Sigmoid colon (tissue), 7 donors: ENCODE data around the gene IL17D. TPM values are rescaled to one million over a fixed set of nuclear protein-coding genes. Genes with fewer than 3 reads are reported as not detected.

Experiments used
- DNase-seq: peaks from one replicate; pipeline ENCODE4 v3.0.0-alpha.2; 2019
- H3K27ac ChIP-seq, 4 donors: fragments of 200-600 bp; sonication (generic); one replicate each; pipeline ENCODE4 v1.5.1; 2016 to 2019; ENCODE audit warnings: mild to moderate bottlenecking in 1 of 4
- H3K27me3 ChIP-seq, 3 donors: fragments of 200-600 bp; sonication (generic); one replicate each; pipeline ENCODE4 v1.5.1; 2019; ENCODE audit warnings: mild to moderate bottlenecking in 1 of 3
- H3K36me3 ChIP-seq, 4 donors: fragments of 200-600 bp; sonication (generic); one replicate each; pipeline ENCODE4 v1.5.1; 2016 to 2019
- H3K4me1 ChIP-seq, 4 donors: fragments of 200-600 bp; sonication (generic); one replicate each; pipeline ENCODE4 v1.5.1; 2017 to 2019
- H3K4me3 ChIP-seq, 4 donors: fragments of 200-600 bp; sonication (generic); one replicate each; pipeline ENCODE4 v1.5.1; 2017 to 2019; ENCODE audit warnings: mild to moderate bottlenecking in 2 of 4, moderate library complexity in 1 of 4
- H3K9me3 ChIP-seq, 4 donors: fragments of 200-600 bp in 3 of 4; sonication (generic) in 3 of 4; one replicate each; pipeline versions ENCODE4 v1.5.1 to v1.6.1; 2013 to 2019
- EP300 ChIP-seq, 4 donors: sonication (generic); formaldehyde crosslinking; IDR thresholded peaks; one replicate each; pipeline ENCODE4 v1.6.1; 2017; ENCODE audit warnings: antibody characterized with exemption in 4 of 4
- POLR2A ChIP-seq, 2 donors: fragments of 450-650 bp; IDR thresholded peaks; one replicate each; pipeline ENCODE4 v1.6.1; 2016; ENCODE audit warnings: antibody characterized with exemption in 2 of 2, mild to moderate bottlenecking in 2 of 2, moderate library complexity in 2 of 2
- POLR2AphosphoS5 ChIP-seq, 4 donors: sonication (generic); formaldehyde crosslinking; IDR thresholded peaks; one replicate each; pipeline ENCODE4 v1.6.1; 2017; ENCODE audit warnings: antibody characterized with exemption in 4 of 4
- WGBS, 2 donors: extraction: QIAGEN DNeasy Blood & Tissue Kit; methylation state at CpG; one replicate each; pipeline ENCODE4 v1.1.7; 2013; 5-methylcytosine and 5-hydroxymethylcytosine counted together
- intact Hi-C: fragments of 100-400 bp; cut with DNase I; formaldehyde crosslinking; loops from one replicate; pipeline ENCODE4 v1.15.1; 2023
- polyA plus RNA-seq, 3 donors: library from polyadenylated mRNA; stranded (reverse); fragments of 200-250 nt; gene quantifications; one replicate each; pipeline ENCODE4 v1.2.3, GENCODE V29; 2013
- total RNA-seq, 4 donors: library from RNA; depleted of rRNA; stranded (reverse); fragments of >200 nt; gene quantifications; one replicate each; pipeline ENCODE4 v1.1.0, GENCODE V29; 2016
- TF ChIP-seq, protein P1 (sequence below), 4 experiments: fragments of 450-650 bp in 3 of 4; fragments of 200-600 bp in 1 of 4; IDR thresholded peaks; one replicate each; pipeline ENCODE4 v1.5.1; 2016 to 2019; ENCODE audit warnings: antibody characterized with exemption in 4 of 4, mild to moderate bottlenecking in 3 of 4, moderate library complexity in 2 of 4
- donor health status: healthy with polysubstance abuse.
- donor health status: Bipolar disorder and iron deficiency.
- donor health status: healthy.

The IL17D gene
- total and polyA plus RNA-seq, 7 donors, result 0.52 to 3.2 (median 1.4) TPM; not detected in 1

DNA sequence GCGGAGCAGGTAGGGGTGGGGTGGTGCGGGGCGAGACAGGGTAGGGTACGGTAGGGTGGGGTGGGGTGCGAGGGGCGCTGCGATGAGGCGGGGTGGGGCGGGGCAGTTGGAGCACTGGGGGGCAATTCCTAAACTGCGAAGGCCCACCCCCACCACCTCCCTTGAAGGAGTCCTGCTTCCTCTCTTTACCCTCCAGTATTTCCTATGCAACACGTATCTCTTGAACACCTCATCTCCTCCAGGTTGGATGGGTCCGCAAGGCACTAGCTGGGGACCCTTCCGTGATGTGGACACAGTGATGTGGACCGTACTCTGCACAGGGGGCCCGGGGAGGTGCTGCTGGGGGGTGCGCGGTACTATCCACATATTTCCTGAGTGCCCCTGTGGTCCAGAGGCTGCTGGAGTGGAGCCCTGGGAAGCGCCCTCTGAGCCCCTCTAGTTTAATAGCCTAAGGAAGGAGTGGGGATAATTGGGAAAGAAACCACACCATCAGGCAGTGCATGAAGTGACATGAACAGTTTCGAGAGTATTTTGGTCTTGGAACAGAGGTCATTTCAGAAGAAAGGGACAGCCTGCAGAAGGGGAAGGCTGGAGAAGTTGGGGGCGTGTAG, 1.1 kb downstream of the IL17D start:
- TF ChIP-seq, protein P1, sequence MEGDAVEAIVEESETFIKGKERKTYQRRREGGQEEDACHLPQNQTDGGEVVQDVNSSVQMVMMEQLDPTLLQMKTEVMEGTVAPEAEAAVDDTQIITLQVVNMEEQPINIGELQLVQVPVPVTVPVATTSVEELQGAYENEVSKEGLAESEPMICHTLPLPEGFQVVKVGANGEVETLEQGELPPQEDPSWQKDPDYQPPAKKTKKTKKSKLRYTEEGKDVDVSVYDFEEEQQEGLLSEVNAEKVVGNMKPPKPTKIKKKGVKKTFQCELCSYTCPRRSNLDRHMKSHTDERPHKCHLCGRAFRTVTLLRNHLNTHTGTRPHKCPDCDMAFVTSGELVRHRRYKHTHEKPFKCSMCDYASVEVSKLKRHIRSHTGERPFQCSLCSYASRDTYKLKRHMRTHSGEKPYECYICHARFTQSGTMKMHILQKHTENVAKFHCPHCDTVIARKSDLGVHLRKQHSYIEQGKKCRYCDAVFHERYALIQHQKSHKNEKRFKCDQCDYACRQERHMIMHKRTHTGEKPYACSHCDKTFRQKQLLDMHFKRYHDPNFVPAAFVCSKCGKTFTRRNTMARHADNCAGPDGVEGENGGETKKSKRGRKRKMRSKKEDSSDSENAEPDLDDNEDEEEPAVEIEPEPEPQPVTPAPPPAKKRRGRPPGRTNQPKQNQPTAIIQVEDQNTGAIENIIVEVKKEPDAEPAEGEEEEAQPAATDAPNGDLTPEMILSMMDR (IDR thresholded peaks at IDR 0.05), result no peak
- no peak for TF ChIP-seq POLR2AphosphoS5 (IDR thresholded peaks at IDR 0.05)
- TF ChIP-seq POLR2A (IDR thresholded peaks at IDR 0.05), result no peak
- no peak for TF ChIP-seq EP300 (IDR thresholded peaks at IDR 0.05)
- intact Hi-C loops, result loop anchor here (5.0 to 10.0 kb wide), 2 partner anchors 207 to 520 kb away; no protein-coding TSS in a partner anchor
- H3K36me3 ChIP-seq, result no peaks in the 10 kb centered on the region
- DNase-seq, result no peak
- no peaks in the 10 kb centered on the region for H3K9me3 ChIP-seq
- peak overlapping the region in 3 of 4 donors; percentile 49 to 67 (median 54) for H3K27ac ChIP-seq
- WGBS, 2 donors, result 22 to 34% methylated on average over 16 to 20 of the region's 20 CpGs
- peaks cover 0 to 17% (median 11%) of the 10 kb centered on the region in 4 donors for H3K4me1 ChIP-seq
- peak overlapping the region in 3 of 4 donors; percentile 61 to 80 (median 75) for H3K4me3 ChIP-seq
- H3K27me3 ChIP-seq, result peaks cover 0 to 32% (median 6%) of the 10 kb centered on the region in 3 donors

DNA sequence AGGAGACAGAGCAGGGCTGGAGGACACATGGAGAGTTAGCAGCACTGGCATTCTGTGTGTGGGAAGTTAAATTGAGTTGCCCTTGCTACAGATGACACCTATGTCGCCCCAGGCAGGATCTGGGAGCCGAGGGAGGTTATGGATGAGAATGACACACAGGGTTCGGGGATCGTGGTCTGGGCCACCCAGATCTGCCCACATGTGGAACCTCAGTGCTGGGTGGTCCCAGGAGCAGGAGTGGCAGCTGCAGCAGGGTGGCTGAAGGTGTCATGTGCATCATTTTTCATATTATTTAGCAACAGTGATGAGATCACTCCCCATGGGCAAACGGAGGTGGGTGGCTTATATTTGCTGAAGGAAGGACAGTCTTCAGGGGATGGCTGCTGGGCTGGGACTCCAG, 3.2 kb downstream of the IL17D start:
- no peak for DNase-seq
- no peaks in the 10 kb centered on the region for H3K9me3 ChIP-seq
- no peak overlapping the region for H3K27ac ChIP-seq
- WGBS, 2 donors, result 94 to 95% methylated on average over 5 of the region's 5 CpGs
- intact Hi-C loops, result loop anchor here (10.0 kb wide), 1 partner anchor 522 kb away; no protein-coding TSS in a partner anchor
- TF ChIP-seq EP300 (IDR thresholded peaks at IDR 0.05) (no peak), POLR2A (IDR thresholded peaks at IDR 0.05) (no peak), POLR2AphosphoS5 (IDR thresholded peaks at IDR 0.05) (no peak)
- TF ChIP-seq, protein P1 (IDR thresholded peaks at IDR 0.05), result no peak
- peaks cover 0 to 15% (median under 1%) of the 10 kb centered on the region in 3 donors for H3K27me3 ChIP-seq
- H3K4me3 ChIP-seq, result no peak overlapping the region
- H3K36me3 ChIP-seq, result no peaks in the 10 kb centered on the region
- peaks cover 0 to 17% (median 11%) of the 10 kb centered on the region in 4 donors for H3K4me1 ChIP-seq

DNA sequence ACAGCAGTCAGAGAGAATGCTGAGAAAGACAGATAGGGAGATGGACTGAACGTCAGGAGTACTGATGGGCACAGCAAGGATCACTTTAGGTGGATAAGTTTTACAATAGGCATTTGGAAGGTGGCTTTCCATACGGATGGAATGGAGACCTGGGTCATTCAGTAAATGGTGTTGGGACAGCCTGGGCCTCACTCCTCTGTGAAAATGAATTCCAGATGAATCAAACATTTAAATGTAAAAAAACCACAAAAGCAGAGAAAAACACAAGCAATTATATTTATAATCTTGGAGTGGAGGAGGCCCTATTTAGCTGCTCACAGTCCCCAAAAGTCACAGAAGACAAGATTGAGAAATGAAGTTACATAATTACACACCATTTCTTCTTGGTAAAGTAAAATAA, 4.7 kb downstream of the IL17D start:
- Histone ChIP-seq H3K36me3 (no peaks in the 10 kb centered on the region), H3K4me1 (peaks cover 0 to 15% (median 14%) of the 10 kb centered on the region in 4 donors), H3K4me3 (no peak overlapping the region), H3K27me3 (peaks cover 0 to 2% (median 0%) of the 10 kb centered on the region in 3 donors), H3K27ac (peak overlapping the region in 2 of 4 donors; percentile 19 to 56), H3K9me3 (no peaks in the 10 kb centered on the region)
- WGBS, 2 donors, result 73 to 84% methylated on average over 2 of the region's 2 CpGs
- intact Hi-C loops, result loop anchor here (10.0 kb wide), 1 partner anchor 523 kb away; no protein-coding TSS in a partner anchor
- DNase-seq, result no peak
- TF ChIP-seq POLR2A (IDR thresholded peaks at IDR 0.05) (no peak), POLR2AphosphoS5 (IDR thresholded peaks at IDR 0.05) (no peak), EP300 (IDR thresholded peaks at IDR 0.05) (no peak)
- TF ChIP-seq, protein P1 (IDR thresholded peaks at IDR 0.05), result no peak

DNA sequence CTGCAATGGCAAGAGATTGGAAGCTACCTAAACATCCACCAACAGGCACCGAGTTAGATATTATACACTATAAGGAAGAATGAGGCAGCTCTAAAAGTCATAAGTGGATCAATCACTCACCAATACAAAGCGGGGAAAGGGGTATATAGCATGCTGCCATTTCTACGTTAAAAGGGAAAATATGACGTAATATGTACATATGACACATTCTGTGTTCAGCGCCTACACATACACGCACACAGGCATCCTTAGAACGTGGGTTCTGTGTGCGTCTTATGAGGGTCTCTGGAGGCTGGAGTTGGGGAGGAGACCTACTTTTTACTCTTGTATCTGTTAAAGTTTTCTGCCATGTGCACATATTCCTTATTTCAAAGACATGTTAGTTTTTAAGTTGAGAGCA, 5.9 kb downstream of the IL17D start:
- H3K9me3 ChIP-seq, result no peaks in the 10 kb centered on the region
- intact Hi-C loops, result loop anchor here (10.0 kb wide), 1 partner anchor 525 kb away; no protein-coding TSS in a partner anchor
- no peak for DNase-seq
- WGBS, 2 donors, result 94 to 95% methylated on average over 8 of the region's 8 CpGs
- H3K36me3 ChIP-seq, result no peaks in the 10 kb centered on the region
- H3K4me3 ChIP-seq, result no peak overlapping the region
- H3K27me3 ChIP-seq, result no peaks in the 10 kb centered on the region
- TF ChIP-seq, protein P1 (IDR thresholded peaks at IDR 0.05), result no peak
- TF ChIP-seq POLR2AphosphoS5 (IDR thresholded peaks at IDR 0.05), result no peak
- TF ChIP-seq POLR2A (IDR thresholded peaks at IDR 0.05), result no peak
- TF ChIP-seq EP300 (IDR thresholded peaks at IDR 0.05), result no peak
- H3K4me1 ChIP-seq, result peaks cover 0 to 18% (median 15%) of the 10 kb centered on the region in 4 donors
- H3K27ac ChIP-seq, result peak overlapping the region; percentile 5 to 56 (median 34)
